NT2/D1 (cell line): ENCODE data around the gene SPIN4.
"Not testable (repeated sequence)": the region's sequence is repeated elsewhere in the genome, so short reads cannot be mapped to it uniquely, and the experiment has no call there.

Experiments
- DNase-seq: peaks from one replicate; pipeline ENCODE4 v3.0.0-alpha.2; 2011; ENCODE audit warnings: low read depth, low spot score
- H3K27me3 ChIP-seq: 2 replicates; pipeline ENCODE4 v1.6.0; 2011; ENCODE audit warnings: mild to moderate bottlenecking; ENCODE audit not compliant: insufficient read length, insufficient read depth
- H3K36me3 ChIP-seq: 2 replicates; pipeline ENCODE4 v1.6.1; 2011; ENCODE audit warnings: mild to moderate bottlenecking, low read length, mixed read lengths; ENCODE audit not compliant: insufficient read depth, insufficient read length
- H3K4me1 ChIP-seq: 2 replicates; pipeline ENCODE4 v1.5.1; 2011; ENCODE audit not compliant: insufficient read depth, insufficient read length
- H3K4me3 ChIP-seq: 2 replicates; pipeline ENCODE4 v1.5.1; 2011; ENCODE audit warnings: low read depth; ENCODE audit not compliant: insufficient read length
- H3K9ac ChIP-seq: 2 replicates; pipeline ENCODE4 v1.6.0; 2011; ENCODE audit warnings: low read depth; ENCODE audit not compliant: insufficient read length
- H3K9me3 ChIP-seq: 2 replicates; pipeline ENCODE4 v1.5.1; 2011; ENCODE audit warnings: mild to moderate bottlenecking, low read length; ENCODE audit not compliant: insufficient read depth
- SUZ12 ChIP-seq: IDR thresholded peaks from 2 replicates; pipeline ENCODE4 v1.6.1; 2011; ENCODE audit not compliant: insufficient read length, insufficient read depth; ENCODE audit errors: extremely low read depth
- YY1 ChIP-seq: IDR thresholded peaks from 2 replicates; pipeline ENCODE4 v1.6.1; 2011; ENCODE audit not compliant: insufficient read length, insufficient read depth
- ZNF274 ChIP-seq: IDR thresholded peaks from 2 replicates; pipeline ENCODE4 v1.6.1; 2011; ENCODE audit warnings: mild to moderate bottlenecking, low read depth, low read length

SPIN4 gene

DNA sequence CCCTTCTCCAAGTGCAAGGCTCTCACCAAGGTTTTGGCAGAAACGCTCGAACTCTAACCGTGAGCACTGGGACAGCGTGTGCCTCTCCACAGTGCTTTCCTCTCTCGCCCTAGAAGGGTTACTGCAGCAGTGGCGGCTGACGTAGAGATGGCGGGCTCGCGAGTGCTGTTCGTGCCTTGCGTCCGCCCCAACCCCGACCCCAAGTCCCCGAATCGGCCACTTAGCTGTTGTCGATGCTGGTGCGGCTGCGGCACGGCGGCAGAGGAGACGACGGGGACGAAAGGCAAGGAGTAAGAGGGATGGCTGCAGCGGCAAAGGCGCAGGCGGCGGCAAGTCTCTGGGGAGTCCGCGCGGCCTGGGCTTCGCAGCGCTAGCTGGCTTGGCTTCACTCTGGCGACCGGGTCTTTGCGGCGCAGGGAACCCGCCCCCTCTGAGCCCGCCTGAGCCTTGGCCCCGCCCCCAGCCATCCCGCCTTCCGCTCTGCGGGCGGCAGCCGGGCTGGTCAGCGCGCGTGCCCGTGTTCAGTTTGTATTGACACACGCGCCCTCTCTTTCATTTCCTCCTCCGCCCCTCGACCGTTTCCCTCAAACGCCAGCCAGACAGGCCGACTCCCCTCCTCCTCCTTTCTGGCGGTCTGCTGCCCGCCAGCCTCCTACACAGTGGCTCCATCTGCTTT, at the start of gene SPIN4:
SPIN4 (minus strand) TSS at position 392 of the 676 bp plus-strand sequence. CDS start 513 bp downstream, outside the sequence.
- Histone ChIP-seq H3K27me3 (no peaks in the 10 kb centered on the region), H3K4me1 (no peaks in the 10 kb centered on the region), H3K9me3 (no peaks in the 10 kb centered on the region), H3K4me3 (peak within 1 kb of the TSS; percentile 71), H3K9ac (peak within 1 kb of the TSS; percentile 86), H3K36me3 (no peaks in the 10 kb centered on the region)
- DNase-seq = peak; percentile 87
- TF ChIP-seq SUZ12 (no peak), YY1 (no peak), ZNF274 (no peak)

DNA sequence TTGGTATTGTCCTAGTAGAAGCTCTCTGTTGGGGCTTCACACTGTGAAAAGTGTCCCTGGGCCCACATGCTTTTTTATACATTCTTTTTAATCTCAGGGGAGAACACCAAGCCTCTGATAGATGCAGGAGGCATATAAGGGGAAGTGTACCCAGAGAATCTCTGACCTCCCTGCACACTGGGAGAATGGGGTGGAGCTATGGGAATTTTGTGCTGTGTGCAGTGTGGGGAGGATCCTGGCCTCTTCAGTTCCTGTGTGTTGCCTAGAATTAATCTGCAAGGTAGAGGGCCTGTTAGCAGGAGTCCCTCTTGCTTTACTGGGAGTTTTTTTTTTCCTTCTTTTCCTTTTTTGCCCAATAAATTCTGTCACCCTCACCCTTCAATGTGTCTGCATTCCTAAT, 49.2 kb upstream of the SPIN4 start:
- no peak for DNase-seq
- peaks cover 18% of the 10 kb centered on the region for H3K9me3 ChIP-seq
- H3K27me3 ChIP-seq = no peaks in the 10 kb centered on the region
- no peak overlapping the region for H3K4me3 ChIP-seq
- no peaks in the 10 kb centered on the region for H3K4me1 ChIP-seq
- no peak overlapping the region for H3K9ac ChIP-seq
- H3K36me3 ChIP-seq = no peaks in the 10 kb centered on the region
- TF ChIP-seq YY1 (no peak), SUZ12 (no peak), ZNF274 (no peak)

- TF ChIP-seq SUZ12 (no peak), ZNF274 (no peak), YY1 (no peak)
- H3K4me3 ChIP-seq = no peak overlapping the region
- H3K27me3 ChIP-seq = no peaks in the 10 kb centered on the region
- H3K9me3 ChIP-seq = peaks cover 9% of the 10 kb centered on the region; the same call in 1 of the 2 replicates
- DNase-seq = no peak
- no peaks in the 10 kb centered on the region for H3K4me1 ChIP-seq
- H3K36me3 ChIP-seq = no peaks in the 10 kb centered on the region
- no peak overlapping the region for H3K9ac ChIP-seq
Measured at GRCh38 chrX:63394872-63395271, 43.7 kb upstream of the SPIN4 start.

DNA sequence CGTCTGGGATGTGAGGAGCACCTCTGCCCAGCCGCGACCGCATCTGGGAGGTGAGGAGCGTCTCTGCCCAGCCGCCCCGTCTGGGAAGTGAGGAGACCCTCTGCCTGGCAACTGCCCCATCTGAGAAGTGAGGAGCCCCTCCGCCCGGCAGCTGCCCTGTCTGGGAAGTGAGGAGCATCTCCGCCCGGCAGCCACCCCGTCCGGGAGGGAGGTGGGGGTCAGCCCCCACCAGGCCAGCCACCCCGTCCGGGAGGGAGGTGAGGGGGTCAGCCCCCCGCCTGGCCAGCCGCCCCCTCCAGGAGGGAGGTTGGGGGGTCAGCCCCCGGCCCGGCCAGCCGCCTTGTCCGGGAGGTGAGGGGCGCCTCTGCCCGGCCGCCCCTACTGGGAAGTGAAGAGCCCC, 42.0 kb upstream of the SPIN4 start:
- not testable (repeated sequence) for DNase-seq, H3K36me3 ChIP-seq, H3K4me1 ChIP-seq, H3K9ac ChIP-seq, H3K27me3 ChIP-seq, H3K4me3 ChIP-seq, H3K9me3 ChIP-seq

DNA sequence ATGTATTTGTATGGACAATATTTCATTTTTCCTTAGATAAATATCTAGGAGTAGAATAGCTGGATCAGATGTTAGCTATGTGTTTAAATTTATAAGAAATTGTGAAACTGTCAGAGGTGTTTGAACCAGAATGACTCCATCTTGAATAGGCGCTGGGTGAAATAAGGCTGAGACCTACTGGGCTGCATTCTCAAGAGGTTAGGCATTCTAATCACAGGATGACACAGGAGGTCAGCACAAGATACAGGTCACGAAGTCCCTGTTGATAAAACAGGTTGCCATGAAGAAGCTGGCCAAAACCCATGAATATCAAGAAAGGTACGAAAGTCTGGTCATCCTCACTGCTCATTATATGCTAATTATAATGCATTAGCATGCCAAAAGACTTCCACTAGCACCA, 36.3 kb upstream of the SPIN4 start:
- no peaks in the 10 kb centered on the region for H3K27me3 ChIP-seq
- H3K36me3 ChIP-seq = no peaks in the 10 kb centered on the region
- DNase-seq = no peak
- no peaks in the 10 kb centered on the region for H3K4me1 ChIP-seq
- TF ChIP-seq ZNF274 (no peak), SUZ12 (no peak), YY1 (no peak)
- H3K9me3 ChIP-seq = peaks cover 9% of the 10 kb centered on the region; the same call in 1 of the 2 replicates
- no peak overlapping the region for H3K9ac ChIP-seq
- H3K4me3 ChIP-seq = no peak overlapping the region

- not testable (repeated sequence) for H3K9ac ChIP-seq, H3K4me3 ChIP-seq, DNase-seq, H3K4me1 ChIP-seq, H3K9me3 ChIP-seq, H3K27me3 ChIP-seq, H3K36me3 ChIP-seq
Measured at GRCh38 chrX:63384263-63384662, 33.1 kb upstream of the SPIN4 start.

DNA sequence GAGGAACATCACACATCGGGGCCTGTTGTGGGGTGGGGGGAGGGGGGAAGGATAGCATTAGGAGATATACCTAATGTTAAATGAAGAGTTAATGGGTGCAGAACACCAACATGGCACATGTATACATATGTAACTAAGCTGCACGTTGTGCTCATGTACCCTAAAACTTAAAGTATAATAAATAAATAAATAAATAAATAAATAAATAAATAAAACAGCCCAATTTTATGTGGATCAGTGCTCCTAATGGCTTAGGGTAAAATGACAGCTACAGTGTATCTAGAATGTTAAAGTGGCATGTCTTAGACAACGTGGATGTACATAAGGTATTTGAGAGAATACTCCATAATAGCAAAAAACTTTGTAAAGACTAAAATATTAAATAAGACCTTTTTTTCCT, 21.9 kb upstream of the SPIN4 start:
- H3K4me1 ChIP-seq, H3K9me3 ChIP-seq, H3K4me3 ChIP-seq, H3K36me3 ChIP-seq, H3K9ac ChIP-seq, DNase-seq, H3K27me3 ChIP-seq: not testable (repeated sequence)

DNA sequence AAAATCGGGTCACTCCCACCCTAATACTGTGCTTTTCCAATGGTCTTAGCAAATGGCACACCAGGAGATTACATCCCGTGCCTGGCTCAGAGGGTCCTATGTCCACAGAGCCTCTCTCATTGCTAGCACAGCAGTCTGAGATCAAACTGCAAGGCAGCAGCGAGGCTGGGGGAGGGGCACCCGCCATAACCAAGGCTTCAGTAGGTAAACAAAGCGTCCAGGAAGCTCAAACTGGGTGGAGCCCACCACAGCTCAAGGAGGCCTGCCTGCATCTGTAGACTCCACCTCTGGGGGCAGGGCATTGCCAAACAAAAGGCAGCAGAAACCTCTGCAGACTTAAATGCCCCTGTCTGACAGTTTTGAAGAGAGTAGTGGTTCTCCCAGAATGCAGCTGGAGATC, 16.6 kb upstream of the SPIN4 start:
- not testable (repeated sequence) for H3K27me3 ChIP-seq, H3K9ac ChIP-seq, H3K36me3 ChIP-seq, DNase-seq, H3K4me3 ChIP-seq, H3K4me1 ChIP-seq
- H3K9me3 ChIP-seq = peaks cover 31% of the 10 kb centered on the region
